Heart left ventricle (tissue), 16 donors: ENCODE data around the gene PRRG1. TPM values are rescaled to one million over a fixed set of nuclear protein-coding genes. Genes with fewer than 3 reads are reported as not detected.

Source experiments
- ATAC-seq, 4 donors: fragments of 200-7000 bp; cut with Tn5 transposase; one replicate each; pipeline ENCODE4 v1.9.1; 2020 to 2022; ENCODE audit warnings: moderate library complexity in 4 of 4, mild to moderate bottlenecking in 3 of 4, moderate number of reproducible peaks in 1 of 4
- DNase-seq, 5 donors: peaks; one replicate each; pipeline ENCODE4 v3.0.0-alpha.2; 2020
- H3K27ac ChIP-seq, 12 donors: fragments of 200-600 bp; sonication (generic) in 4 of 12; one replicate each; pipeline versions ENCODE4 v1.5.0 to v1.8.0; 2016 to 2022; ENCODE audit warnings: mild to moderate bottlenecking in 2 of 12
- H3K27me3 ChIP-seq, 9 donors: fragments of 200-600 bp; sonication (generic) in 2 of 9; one replicate each; pipeline versions ENCODE4 v1.5.1 to v1.8.0; 2016 to 2022; ENCODE audit warnings: mild to moderate bottlenecking in 3 of 9
- H3K36me3 ChIP-seq, 9 donors: fragments of 200-600 bp; sonication (generic) in 2 of 9; one replicate each; pipeline versions ENCODE4 v1.5.0 to v1.8.0; 2018 to 2022; ENCODE audit warnings: mild to moderate bottlenecking in 2 of 9
- H3K4me1 ChIP-seq, 12 donors: fragments of 200-600 bp; sonication (generic) in 4 of 12; one replicate each; pipeline versions ENCODE4 v1.5.0 to v1.8.0; 2016 to 2022; ENCODE audit warnings: mild to moderate bottlenecking in 3 of 12
- H3K4me3 ChIP-seq, 12 donors: fragments of 200-600 bp; sonication (generic) in 4 of 12; one replicate each; pipeline versions ENCODE4 v1.5.0 to v1.8.0; 2017 to 2022; ENCODE audit warnings: mild to moderate bottlenecking in 9 of 12, moderate library complexity in 4 of 12
- H3K9me3 ChIP-seq, 12 donors: fragments of 200-600 bp; sonication (generic) in 4 of 12; one replicate each; pipeline versions ENCODE4 v1.5.0 to v1.8.0; 2016 to 2022; ENCODE audit warnings: mild to moderate bottlenecking in 1 of 12
- CTCF ChIP-seq, 12 donors: fragments of 200-600 bp; sonication (generic) in 4 of 12; IDR thresholded peaks; one replicate each; pipeline versions ENCODE4 v1.5.0 to v1.8.0; 2018 to 2022; ENCODE audit warnings: antibody characterized with exemption in 12 of 12, mild to moderate bottlenecking in 5 of 12
- POLR2A ChIP-seq, 2 donors: fragments of 450-650 bp; IDR thresholded peaks; one replicate each; pipeline ENCODE4 v1.6.1; 2017; ENCODE audit warnings: antibody characterized with exemption in 2 of 2, mild to moderate bottlenecking in 2 of 2, moderate library complexity in 2 of 2
- WGBS, 4 donors: extraction: QIAGEN DNeasy Blood & Tissue Kit in 2 of 4; methylation state at CpG; one replicate each; pipeline versions ENCODE4 v1.1.5 to v1.1.7; 2013 to 2018; 5-methylcytosine and 5-hydroxymethylcytosine counted together
- intact Hi-C, 10 donors: fragments of 100-400 bp; cut with DNase I; formaldehyde crosslinking; loops; one replicate each; pipeline versions ENCODE4 v1.11.1 to v1.14.2; 2022
- polyA plus RNA-seq, 2 donors: library from polyadenylated mRNA; stranded (reverse); fragments of 200-250 nt; gene quantifications; one replicate each; pipeline ENCODE4 v1.2.3, GENCODE V29; 2013
- total RNA-seq, 9 donors: library from RNA; depleted of rRNA in 2 of 9; stranded (reverse); fragments of >200 nt in 2 of 9; fragmentation: NEBNext Ultra II Directional in 3 of 9; extraction: Animal tissue kit (Norgen Biotek cat#: 25700) in 3 of 9; gene quantifications; one replicate each; pipeline versions ENCODE4 v1.1.0 to v1.2.4, GENCODE V29; 2016 to 2023
- donor health status: ischemic (EF 13 %, LVEDD 7.1; RV severe dilation, severe dysfunction).
- donor health status: healthy with polysubstance abuse.
- donor health status: DM: no; HTN: yes; CAD: no.
- donor health status: DM: no; HTN: no; CAD: no.
- donor health status: ischemic (EF 25% LVEDD 6.9; RV normal size, moderate dysfunction).
- donor health status: ischemic (EF 25% LVEDD 5.7; RV mildly dilated, moderate dysfunction).
- donor health status: healthy.
- donor health status: DM: yes; HTN: yes; CAD: no.
- donor health status: ischemic (EF 35%, LVEDD 5.7; RV mildly dilated, moderate dysfunction).
- donor health status: nonischemic (EF 11% LVEDD 7.7; RV severe dilation, severe dysfunction).
- donor health status: DM: yes; HTN: yes; CAD: no.
- donor health status: PGD.
- donor health status: ischemic (EF 29% LVEDD 5.4; RV normal size, mild dysfunction).
- donor health status: nonischemic (EF 23%, LVEDD 6.1; RV moderate dilation, normal function).

PRRG1 gene
- total and polyA plus RNA-seq, 11 donors = 3.0 to 17.3 (median 10.1) TPM

DNA sequence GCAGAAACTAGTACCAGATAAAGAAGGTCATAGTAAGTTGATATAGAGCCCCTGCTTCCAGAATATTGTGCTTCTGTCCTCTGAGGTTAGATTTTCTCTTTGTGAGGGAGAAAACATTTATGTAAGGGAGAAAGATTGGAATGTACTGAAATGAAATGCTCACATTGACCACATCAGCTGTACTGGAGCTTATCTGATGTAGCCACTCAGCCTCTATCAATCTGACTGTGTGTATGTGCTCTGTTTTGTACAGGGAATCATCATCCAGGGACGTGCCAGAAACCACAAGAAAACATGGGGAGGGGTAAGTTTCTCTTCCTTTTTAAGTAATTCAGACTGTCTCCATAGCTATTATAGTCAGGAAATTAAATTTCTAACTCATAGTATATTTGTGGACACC, 56.8 kb downstream of the PRRG1 start:
- no peaks in the 10 kb centered on the region for H3K36me3 ChIP-seq
- WGBS, 4 donors = 6 to 24% (median 11%) methylated on average over 1 of the region's 1 CpG
- H3K27ac ChIP-seq = peak overlapping the region in 1 of 12 donors; percentile 2
- DNase-seq (no peak), ATAC-seq (peak in 2 of 4 donors; percentile 26 to 31)
- TF ChIP-seq CTCF (IDR thresholded peaks at IDR 0.05) (no peak), POLR2A (IDR thresholded peaks at IDR 0.05) (no peak)
- H3K4me1 ChIP-seq = peaks cover 0 to 11% (median 0%) of the 10 kb centered on the region in 12 donors
- H3K27me3 ChIP-seq = no peaks in the 10 kb centered on the region
- no peak overlapping the region for H3K4me3 ChIP-seq
- no peaks in the 10 kb centered on the region for H3K9me3 ChIP-seq
- intact Hi-C loops = no loop called here

DNA sequence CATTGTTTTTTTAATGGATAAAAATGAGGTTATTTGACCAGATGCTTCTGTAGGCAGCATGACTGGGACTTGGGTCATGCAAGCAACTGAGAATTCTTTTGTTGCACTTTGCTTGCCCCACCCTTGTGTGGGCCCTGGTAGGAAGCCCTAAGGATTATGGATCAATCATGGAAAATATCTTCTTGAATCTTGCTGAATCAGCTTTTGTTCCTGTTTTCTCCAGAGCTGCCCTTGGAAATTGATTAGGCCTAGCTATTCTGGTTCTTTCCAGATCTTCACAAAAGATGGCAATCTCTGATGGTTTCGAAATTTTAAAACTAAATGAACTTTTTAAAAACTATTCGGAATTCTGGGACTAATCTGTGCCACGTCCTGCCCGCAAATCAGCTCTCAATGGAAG, 58.6 kb downstream of the PRRG1 start:
- intact Hi-C loops = no loop called here

DNA sequence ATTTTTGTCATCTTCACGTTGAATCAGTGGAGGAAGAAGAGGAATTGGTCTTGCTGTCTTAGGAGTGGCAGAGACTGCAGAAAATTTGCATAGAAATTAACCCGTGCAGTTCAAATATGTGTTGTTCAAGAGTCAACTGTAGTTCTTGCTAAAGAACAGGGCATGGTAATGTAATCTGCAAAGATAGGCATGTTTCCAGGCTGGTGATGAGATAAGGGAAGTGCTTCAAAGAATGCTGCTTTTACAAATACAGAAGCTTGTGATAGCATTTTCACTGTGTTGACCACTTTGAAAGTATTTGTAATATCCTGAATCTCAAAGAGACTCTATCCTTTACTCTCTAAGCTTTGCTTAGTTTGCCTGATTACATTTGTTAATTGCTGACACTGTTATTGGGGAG, 60.1 kb downstream of the PRRG1 start:
- ATAC-seq (no peak), DNase-seq (no peak)
- intact Hi-C loops = no loop called here
- Histone ChIP-seq H3K27me3 (no peaks in the 10 kb centered on the region), H3K4me3 (no peak overlapping the region), H3K4me1 (peaks cover 0 to 11% (median 0%) of the 10 kb centered on the region in 12 donors), H3K27ac (no peak overlapping the region), H3K36me3 (no peaks in the 10 kb centered on the region), H3K9me3 (no peaks in the 10 kb centered on the region)
- 12 to 33% (median 27%) methylated on average over 2 of the region's 2 CpGs for WGBS, 4 donors
- TF ChIP-seq POLR2A (IDR thresholded peaks at IDR 0.05) = no peak
- TF ChIP-seq CTCF (IDR thresholded peaks at IDR 0.05) = no peak

More for the DNA sequence above, 58.6 kb downstream of the PRRG1 start:
- Histone ChIP-seq H3K4me1 (peaks cover 0 to 11% (median 0%) of the 10 kb centered on the region in 12 donors), H3K27me3 (no peaks in the 10 kb centered on the region), H3K4me3 (no peak overlapping the region), H3K9me3 (no peaks in the 10 kb centered on the region), H3K36me3 (no peaks in the 10 kb centered on the region), H3K27ac (no peak overlapping the region)
- DNase-seq (no peak), ATAC-seq (no peak)
- 78 to 98% (median 90%) methylated on average over 4 of the region's 4 CpGs for WGBS, 4 donors
- TF ChIP-seq CTCF (IDR thresholded peaks at IDR 0.05) (no peak), POLR2A (IDR thresholded peaks at IDR 0.05) (no peak)

DNA sequence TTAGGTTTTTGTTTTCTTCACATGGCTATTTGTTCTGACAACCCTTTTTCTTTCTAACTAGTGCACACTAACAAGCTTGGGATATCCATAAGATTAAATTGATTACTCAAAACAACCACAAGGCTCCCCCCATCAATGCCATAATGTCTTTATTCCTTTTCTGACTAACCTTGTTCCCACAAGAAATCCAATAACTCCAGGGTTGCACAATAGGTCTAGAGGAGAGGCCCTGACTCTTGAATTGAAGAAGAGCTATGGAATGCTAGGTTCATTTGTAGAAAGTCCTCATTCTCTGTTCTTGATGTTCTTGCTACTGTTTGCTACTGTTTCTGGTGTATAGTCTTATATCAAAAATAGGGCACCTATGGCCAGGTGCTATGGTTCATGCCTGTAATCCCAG, 71.0 kb downstream of the PRRG1 start:
- no peak for ATAC-seq
- intact Hi-C loops = loop anchor here in 1 of 10 donors (5.0 kb wide), 1 partner anchor 73 kb away; the partner anchor contains the start of gene PRRG1
- Histone ChIP-seq H3K9me3 (no peaks in the 10 kb centered on the region), H3K36me3 (no peaks in the 10 kb centered on the region), H3K27ac (no peak overlapping the region), H3K27me3 (peaks cover 0 to 5% (median 0%) of the 10 kb centered on the region in 9 donors), H3K4me3 (no peak overlapping the region), H3K4me1 (peaks cover 0 to 4% (median 0%) of the 10 kb centered on the region in 12 donors)
- TF ChIP-seq CTCF (IDR thresholded peaks at IDR 0.05) (no peak), POLR2A (IDR thresholded peaks at IDR 0.05) (no peak)
- no peak for DNase-seq
